GM12878 (cell line): Measurements from ENCODE around the gene INO80D. TPM values are rescaled to one million over a fixed set of nuclear protein-coding genes. Genes with fewer than 3 reads are reported as not detected.

Experiments
- ATF7 ChIP-seq: fragments of 450-650 bp; IDR thresholded peaks from 2 replicates; pipeline ENCODE4 v1.6.1; 2016; ENCODE audit warnings: low read depth, mild to moderate bottlenecking
- KLF5 ChIP-seq: fragments of 450-650 bp; IDR thresholded peaks from 2 replicates; pipeline ENCODE4 v1.6.1; 2014; ENCODE audit warnings: mild to moderate bottlenecking; ENCODE audit not compliant: partially characterized antibody
- POLR2AphosphoS2 ChIP-seq: IDR thresholded peaks from 2 replicates; pipeline ENCODE4 v1.6.1; 2011; ENCODE audit warnings: low read depth, mild to moderate bottlenecking, low read length, improper control_type of control experiment, moderate library complexity
- SPI1 ChIP-seq: IDR thresholded peaks from 2 replicates; pipeline ENCODE4 v1.6.1; 2011; ENCODE audit warnings: low read depth, mild to moderate bottlenecking, low read length, moderate library complexity, borderline replicate concordance; ENCODE audit not compliant: insufficient read depth
- ZNF274 ChIP-seq: IDR thresholded peaks from one replicate; pipeline ENCODE4 v1.8.0; 2011; ENCODE audit not compliant: insufficient read length, insufficient read depth
- polyA plus RNA-seq, 11 experiments: library from polyadenylated mRNA; depleted of rRNA in 4 of 11; unstranded in 6 of 11; stranded (reverse) in 5 of 11; fragments of >200 nt; fragmentation: Nextera tagmentation in 4 of 11; fragmentation: Illumina TruSeq in 1 of 11; extraction: Ambion mirVana in 4 of 11; extraction: Trizol in 1 of 11; gene quantifications; 1 replicate in 1 of 11; 2 replicates in 10 of 11; pipeline versions ENCODE4 v1.2.1 to v1.2.3, GENCODE V29; 2011 to 2016; ENCODE audit warnings: inconsistent platforms in 2 of 11, missing spikeins in 2 of 11, low read depth in 1 of 11
- total RNA-seq, 4 experiments: library from RNA; depleted of rRNA in 3 of 4; stranded (reverse); fragments of >200 nt in 3 of 4; fragmentation: Illumina TruSeq in 1 of 4; extraction: Trizol in 1 of 4; gene quantifications; 2 replicates each; pipeline versions ENCODE4 v1.2.1 to v1.2.3, GENCODE V29; 2013 to 2021
- TF ChIP-seq, protein P1 (sequence below): fragments of 450-650 bp; IDR thresholded peaks from 2 replicates; pipeline ENCODE4 v1.6.1; 2017; ENCODE audit warnings: mild to moderate bottlenecking, moderate library complexity
- TF ChIP-seq, protein P2 (sequence below): IDR thresholded peaks from 2 replicates; pipeline ENCODE4 v1.6.1; 2012; ENCODE audit warnings: low read depth, low read length, improper control_type of control experiment

Gene INO80D
- total and polyA plus RNA-seq, 10 of the 15 experiments (the other 5 are each of a cell fraction or from before 2014, with no cell fraction given): 0.73 to 16.3 (median 4.7) TPM

DNA sequence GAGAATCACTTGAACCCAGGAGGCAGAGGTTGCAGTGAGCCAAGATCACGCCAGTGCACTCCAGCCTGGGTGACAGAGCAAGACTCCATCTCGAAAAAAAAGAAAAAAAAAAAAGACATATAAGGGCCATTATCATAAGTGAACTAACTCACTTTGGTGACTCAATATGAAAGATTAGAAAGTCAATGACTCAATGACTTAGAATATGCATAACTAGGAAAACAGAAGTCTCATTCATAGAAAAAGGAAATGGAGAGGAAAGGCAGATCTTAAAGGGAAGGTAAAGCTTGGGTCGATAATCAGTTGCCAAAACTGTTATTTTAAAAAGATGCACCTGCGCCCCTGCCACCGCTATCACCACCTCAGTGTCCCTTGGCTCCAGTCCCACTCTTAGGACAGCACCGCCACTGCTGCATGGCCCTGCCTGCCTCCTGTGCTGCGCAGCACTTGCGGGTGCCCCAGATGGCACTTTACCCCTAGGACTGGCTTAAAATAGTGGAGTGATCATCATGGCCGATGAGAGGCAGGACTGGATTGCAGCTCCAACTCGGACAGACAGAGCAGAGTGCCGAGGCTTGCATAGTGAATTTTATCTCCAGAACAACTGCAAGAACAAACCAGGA, 54.7 kb downstream of the INO80D start (continued):
- TF ChIP-seq, protein P1, sequence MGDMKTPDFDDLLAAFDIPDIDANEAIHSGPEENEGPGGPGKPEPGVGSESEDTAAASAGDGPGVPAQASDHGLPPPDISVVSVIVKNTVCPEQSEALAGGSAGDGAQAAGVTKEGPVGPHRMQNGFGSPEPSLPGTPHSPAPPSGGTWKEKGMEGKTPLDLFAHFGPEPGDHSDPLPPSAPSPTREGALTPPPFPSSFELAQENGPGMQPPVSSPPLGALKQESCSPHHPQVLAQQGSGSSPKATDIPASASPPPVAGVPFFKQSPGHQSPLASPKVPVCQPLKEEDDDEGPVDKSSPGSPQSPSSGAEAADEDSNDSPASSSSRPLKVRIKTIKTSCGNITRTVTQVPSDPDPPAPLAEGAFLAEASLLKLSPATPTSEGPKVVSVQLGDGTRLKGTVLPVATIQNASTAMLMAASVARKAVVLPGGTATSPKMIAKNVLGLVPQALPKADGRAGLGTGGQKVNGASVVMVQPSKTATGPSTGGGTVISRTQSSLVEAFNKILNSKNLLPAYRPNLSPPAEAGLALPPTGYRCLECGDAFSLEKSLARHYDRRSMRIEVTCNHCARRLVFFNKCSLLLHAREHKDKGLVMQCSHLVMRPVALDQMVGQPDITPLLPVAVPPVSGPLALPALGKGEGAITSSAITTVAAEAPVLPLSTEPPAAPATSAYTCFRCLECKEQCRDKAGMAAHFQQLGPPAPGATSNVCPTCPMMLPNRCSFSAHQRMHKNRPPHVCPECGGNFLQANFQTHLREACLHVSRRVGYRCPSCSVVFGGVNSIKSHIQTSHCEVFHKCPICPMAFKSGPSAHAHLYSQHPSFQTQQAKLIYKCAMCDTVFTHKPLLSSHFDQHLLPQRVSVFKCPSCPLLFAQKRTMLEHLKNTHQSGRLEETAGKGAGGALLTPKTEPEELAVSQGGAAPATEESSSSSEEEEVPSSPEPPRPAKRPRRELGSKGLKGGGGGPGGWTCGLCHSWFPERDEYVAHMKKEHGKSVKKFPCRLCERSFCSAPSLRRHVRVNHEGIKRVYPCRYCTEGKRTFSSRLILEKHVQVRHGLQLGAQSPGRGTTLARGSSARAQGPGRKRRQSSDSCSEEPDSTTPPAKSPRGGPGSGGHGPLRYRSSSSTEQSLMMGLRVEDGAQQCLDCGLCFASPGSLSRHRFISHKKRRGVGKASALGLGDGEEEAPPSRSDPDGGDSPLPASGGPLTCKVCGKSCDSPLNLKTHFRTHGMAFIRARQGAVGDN: no peak
- no peak for TF ChIP-seq ZNF274
- TF ChIP-seq KLF5: no peak
- TF ChIP-seq ATF7: peak; percentile 38; the same call in 1 of the 2 replicates
- no peak for TF ChIP-seq POLR2AphosphoS2
- TF ChIP-seq SPI1: 0 out of 2 replicates have a peak, but pooled peaks have one; percentile 4
- TF ChIP-seq, protein P2, sequence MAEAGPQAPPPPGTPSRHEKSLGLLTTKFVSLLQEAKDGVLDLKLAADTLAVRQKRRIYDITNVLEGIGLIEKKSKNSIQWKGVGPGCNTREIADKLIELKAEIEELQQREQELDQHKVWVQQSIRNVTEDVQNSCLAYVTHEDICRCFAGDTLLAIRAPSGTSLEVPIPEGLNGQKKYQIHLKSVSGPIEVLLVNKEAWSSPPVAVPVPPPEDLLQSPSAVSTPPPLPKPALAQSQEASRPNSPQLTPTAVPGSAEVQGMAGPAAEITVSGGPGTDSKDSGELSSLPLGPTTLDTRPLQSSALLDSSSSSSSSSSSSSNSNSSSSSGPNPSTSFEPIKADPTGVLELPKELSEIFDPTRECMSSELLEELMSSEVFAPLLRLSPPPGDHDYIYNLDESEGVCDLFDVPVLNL: no peak
